Loucy (cell line): ENCODE results near the gene GDF7.

Experiments
- EZH2phosphoT487 ChIP-seq: fragments of 200-600 bp; IDR thresholded peaks from 2 replicates; pipeline ENCODE4 v1.6.1; 2018; ENCODE audit warnings: antibody characterized with exemption, mild to moderate bottlenecking, moderate library complexity, borderline replicate concordance
- TF ChIP-seq, protein P1 (sequence below): fragments of 200-600 bp; sonication (generic); conservative IDR thresholded peaks from 2 replicates; pipeline ENCODE4 v1.5.1; 2014; ENCODE audit warnings: mild to moderate bottlenecking, antibody characterized with exemption, low read length

DNA sequence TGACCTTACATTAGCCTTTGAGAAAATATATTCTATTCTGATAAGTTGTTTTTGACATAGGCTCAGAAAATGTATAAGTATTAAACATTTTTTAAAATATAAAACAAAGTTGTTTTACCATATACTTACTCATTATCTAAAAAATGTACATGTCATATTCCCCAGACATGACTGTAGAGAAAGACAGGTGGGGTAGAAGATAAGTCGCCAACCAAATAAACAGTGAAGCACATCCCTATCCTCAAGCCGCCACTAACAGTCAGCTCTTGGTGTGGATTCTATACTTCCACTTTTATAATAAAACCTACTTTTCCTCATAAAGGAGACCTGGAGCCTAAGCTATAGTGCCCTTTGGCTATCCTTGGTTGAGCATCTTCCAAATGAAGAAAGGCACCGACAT is 26.4 kb downstream of the GDF7 start:
- TF ChIP-seq, protein P1, sequence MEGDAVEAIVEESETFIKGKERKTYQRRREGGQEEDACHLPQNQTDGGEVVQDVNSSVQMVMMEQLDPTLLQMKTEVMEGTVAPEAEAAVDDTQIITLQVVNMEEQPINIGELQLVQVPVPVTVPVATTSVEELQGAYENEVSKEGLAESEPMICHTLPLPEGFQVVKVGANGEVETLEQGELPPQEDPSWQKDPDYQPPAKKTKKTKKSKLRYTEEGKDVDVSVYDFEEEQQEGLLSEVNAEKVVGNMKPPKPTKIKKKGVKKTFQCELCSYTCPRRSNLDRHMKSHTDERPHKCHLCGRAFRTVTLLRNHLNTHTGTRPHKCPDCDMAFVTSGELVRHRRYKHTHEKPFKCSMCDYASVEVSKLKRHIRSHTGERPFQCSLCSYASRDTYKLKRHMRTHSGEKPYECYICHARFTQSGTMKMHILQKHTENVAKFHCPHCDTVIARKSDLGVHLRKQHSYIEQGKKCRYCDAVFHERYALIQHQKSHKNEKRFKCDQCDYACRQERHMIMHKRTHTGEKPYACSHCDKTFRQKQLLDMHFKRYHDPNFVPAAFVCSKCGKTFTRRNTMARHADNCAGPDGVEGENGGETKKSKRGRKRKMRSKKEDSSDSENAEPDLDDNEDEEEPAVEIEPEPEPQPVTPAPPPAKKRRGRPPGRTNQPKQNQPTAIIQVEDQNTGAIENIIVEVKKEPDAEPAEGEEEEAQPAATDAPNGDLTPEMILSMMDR, result no peak
- no peak for TF ChIP-seq EZH2phosphoT487
